HCT116 (cell line): ENCODE measurements around the gene LTB. TPM values are rescaled to one million over a fixed set of nuclear protein-coding genes. Genes with fewer than 3 reads are reported as not detected.

ENCODE experiments used
- ATAC-seq: fragments of 200-7000 bp; cut with Tn5 transposase; 2 replicates; pipeline ENCODE4 v1.9.1; 2020; ENCODE audit warnings: mild to moderate bottlenecking, moderate library complexity
- BruUV-seq: library from RNA; stranded (reverse); fragments of 400-500 nt; replicated peaks from 2 replicates; lab custom pipeline; 2021; lab: Mats Ljungman, UMichigan
- CTCF ChIA-PET: fragments of 300-600 bp; sonication (Branson Sonifier 250); formaldehyde crosslinking; loops from one replicate; lab custom pipeline; 2021; ENCODE audit warnings: antibody characterized with exemption; lab: Charles Lee
- POLR2A ChIA-PET: fragments of 300-600, 350-600 bp; sonication (Branson Sonifier 250); formaldehyde crosslinking; loops from one replicate; lab custom pipeline; 2021; ENCODE audit warnings: antibody characterized with exemption; lab: Charles Lee
- RAD21 ChIA-PET, 2 experiments: fragments of 300-600 bp; sonication (Branson Sonifier 250); formaldehyde crosslinking; loops; one replicate each; lab custom pipeline; 2023; ENCODE audit warnings: low total read pairs in 2 of 2; ENCODE audit not compliant: uncharacterized antibody in 2 of 2, unreplicated experiment in 2 of 2, low non-redundant PET in 1 of 2; lab: Charles Lee
- DNase-seq: peaks from one replicate; pipeline ENCODE4 v3.0.0-alpha.2; 2010; ENCODE audit warnings: low read depth, low spot score
- H2AFZ ChIP-seq: fragments of 200-600 bp; shearing (Covaris generic), sonication (generic); 2 replicates; pipeline ENCODE4 v1.6.1; 2017; ENCODE audit warnings: low read depth, mixed run types, mixed read lengths, antibody characterized with exemption, low read length; ENCODE audit not compliant: poor library complexity, severe bottlenecking
- H3K27ac ChIP-seq: 2 replicates; pipeline ENCODE4 v1.5.1; 2012; ENCODE audit warnings: low read depth, low read length
- H3K27me3 ChIP-seq: fragments of 200-600 bp; sonication (generic); 2 replicates; pipeline ENCODE4 v1.6.1; 2016; ENCODE audit warnings: mixed run types, low read length, mixed read lengths; ENCODE audit not compliant: insufficient read depth
- H3K36me3 ChIP-seq, 2 experiments: fragments of 200-500 bp in 1 of 2; fragments of 200-600 bp in 1 of 2; sonication (Bioruptor generic) in 1 of 2; sonication (generic) in 1 of 2; 2 replicates each; pipeline versions ENCODE4 v1.5.1 to v1.6.1; 2014 to 2016; ENCODE audit warnings: low read length in 2 of 2, inconsistent platforms in 1 of 2, mixed read lengths in 1 of 2, mixed run types in 1 of 2; ENCODE audit not compliant: insufficient read depth in 2 of 2, control insufficient read depth in 1 of 2
- H3K4me1 ChIP-seq, 2 experiments: fragments of 200-600 bp in 1 of 2; sonication (generic) in 1 of 2; 2 replicates each; pipeline versions ENCODE4 v1.5.1 to v1.6.1; 2012 to 2017; ENCODE audit warnings: low read length in 2 of 2, inconsistent platforms in 1 of 2, mild to moderate bottlenecking in 1 of 2, mixed read lengths in 1 of 2, mixed run types in 1 of 2, moderate library complexity in 1 of 2; ENCODE audit not compliant: insufficient read depth in 2 of 2, control insufficient read depth in 1 of 2
- H3K4me2 ChIP-seq: fragments of 200-600 bp; sonication (generic); 2 replicates; pipeline ENCODE4 v1.6.1; 2017; ENCODE audit warnings: mixed run types, low read length, mixed read lengths
- H3K4me3 ChIP-seq, 2 experiments: fragments of 200-600 bp in 1 of 2; sonication (generic) in 1 of 2; replicated peaks in 1 of 2; 2 replicates each; pipeline ENCODE4 v1.5.1; 2011 to 2016; ENCODE audit warnings: low read length in 2 of 2, control low read depth in 1 of 2, low read depth in 1 of 2, mild to moderate bottlenecking in 1 of 2, mixed read lengths in 1 of 2, mixed run types in 1 of 2
- H3K79me2 ChIP-seq: fragments of 200-600 bp; sonication (generic); 2 replicates; pipeline ENCODE4 v1.6.1; 2017; ENCODE audit warnings: mild to moderate bottlenecking, mixed run types, low read length, moderate library complexity, mixed read lengths; ENCODE audit not compliant: insufficient read depth
- H3K9ac ChIP-seq: fragments of 200-600 bp; sonication (generic); 2 replicates; pipeline ENCODE4 v1.6.1; 2016; ENCODE audit warnings: low read length, mixed read lengths
- H3K9me2 ChIP-seq: fragments of 200-600 bp; sonication (generic), shearing (Covaris generic); 2 replicates; pipeline ENCODE4 v1.6.1; 2017; ENCODE audit warnings: mixed run types, mild to moderate bottlenecking, moderate library complexity; ENCODE audit not compliant: insufficient read depth
- H3K9me3 ChIP-seq, 2 experiments: fragments of 200-500 bp in 1 of 2; fragments of 200-600 bp in 1 of 2; sonication (Bioruptor generic) in 1 of 2; sonication (generic) in 1 of 2; 2 replicates each; pipeline ENCODE4 v1.6.1; 2014 to 2017; ENCODE audit warnings: low read length in 2 of 2, mixed read lengths in 2 of 2, inconsistent platforms in 1 of 2, low read depth in 1 of 2, mild to moderate bottlenecking in 1 of 2, mixed run types in 1 of 2, moderate library complexity in 1 of 2; ENCODE audit not compliant: control insufficient read depth in 1 of 2, insufficient read depth in 1 of 2
- H4K20me1 ChIP-seq: fragments of 200-600 bp; sonication (generic), shearing (Covaris generic); 2 replicates; pipeline ENCODE4 v1.6.1; 2017; ENCODE audit warnings: mixed run types, mild to moderate bottlenecking, moderate library complexity; ENCODE audit not compliant: insufficient read depth
- CTCF ChIP-seq, 3 experiments: fragments of 200-600 bp in 1 of 3; sonication (generic) in 1 of 3; IDR thresholded peaks in 2 of 3; conservative IDR thresholded peaks in 1 of 3; 2 replicates each; pipeline ENCODE4 v1.5.1; 2012 to 2017; ENCODE audit warnings: low read depth in 2 of 3, low read length in 2 of 3, antibody characterized with exemption in 1 of 3, borderline replicate concordance in 1 of 3, control low read depth in 1 of 3, mild to moderate bottlenecking in 1 of 3, mixed read lengths in 1 of 3, mixed run types in 1 of 3, moderate library complexity in 1 of 3; ENCODE audit not compliant: insufficient read depth in 1 of 3
- ELF1 ChIP-seq: IDR thresholded peaks from 2 replicates; pipeline ENCODE4 v1.6.1; 2012; ENCODE audit warnings: low read depth, borderline replicate concordance
- EZH2phosphoT487 ChIP-seq: fragments of 200-600 bp; IDR thresholded peaks from 2 replicates; pipeline ENCODE4 v1.6.1; 2018; ENCODE audit warnings: antibody characterized with exemption, borderline replicate concordance
- POLR2A ChIP-seq: IDR thresholded peaks from 2 replicates; pipeline ENCODE4 v1.7.0; 2011; ENCODE audit warnings: borderline replicate concordance; ENCODE audit not compliant: insufficient read depth, insufficient read length; ENCODE audit errors: extremely low read depth
- POLR2AphosphoS5 ChIP-seq: IDR thresholded peaks from 2 replicates; pipeline ENCODE4 v1.6.1; 2011; ENCODE audit warnings: mild to moderate bottlenecking, low read depth, low read length, moderate library complexity
- YY1 ChIP-seq: IDR thresholded peaks from 2 replicates; pipeline ENCODE4 v1.6.1; 2011; ENCODE audit warnings: low read length, low read depth, moderate library complexity, mild to moderate bottlenecking; ENCODE audit not compliant: insufficient replicate concordance; ENCODE audit errors: extremely low read depth
- ZFX ChIP-seq: fragments of 450-650 bp; IDR thresholded peaks from 2 replicates; pipeline ENCODE4 v1.6.1; 2017
- intact Hi-C: fragments of 100-400 bp; cut with micrococcal nuclease; formaldehyde crosslinking; loops from 2 replicates; pipeline ENCODE4 v1.10.0; 2022
- total RNA-seq: library from RNA; stranded (reverse); gene quantifications from one replicate; pipeline ENCODE4 v1.2.1, GENCODE V29; 2021; ENCODE audit not compliant: unreplicated experiment

LTB gene
- total RNA-seq, 1 experiment from 2014 or later = 0.64 TPM

GRCh38 chr6:31546958-31547726, 35.1 kb downstream of the LTB start, which contains the start of gene NFKBIL1:
TSS of gene NFKBIL1 (plus strand) at chr6:31547608. CDS start at chr6:31547695, 87 bp downstream.
- H3K79me2 ChIP-seq = peaks cover 23% of the 10 kb centered on the region
- peak within 1 kb of the TSS; percentile 50 for H3K27ac ChIP-seq
- peak within 1 kb of the TSS; percentile 87 for H3K4me2 ChIP-seq
- H4K20me1 ChIP-seq = no peaks in the 10 kb centered on the region
- peaks cover 19 to 30% of the 10 kb centered on the region in 2 experiments for H3K4me1 ChIP-seq
- H3K9me2 ChIP-seq = no peaks in the 10 kb centered on the region
- BruUV-seq = no TSS peak
- ChIA-PET CTCF (interaction anchor here (0.6 to 5.0 kb wide), 5 partner anchors 41 to 405 kb away, joined by 3 to 78 read pairs (median 5); partner anchors contain the start of gene C6orf47), POLR2A (interaction anchor here (0.6 to 2.6 kb wide), 9 partner anchors 35 to 284 kb away, joined by 3 to 9 read pairs (median 4); partner anchors contain the start of genes GPANK1 and LTB), RAD21 (interaction anchor here (0.5 to 2.1 kb wide), 5 partner anchors 37 to 117 kb away, joined by 3 to 11 read pairs (median 3); partner anchors contain the start of gene GPANK1 (in 1 of the 2))
- peak within 1 kb of the TSS; percentile 86 for H3K9ac ChIP-seq
- peak within 1 kb of the TSS; percentile 51 to 67 for H3K4me3 ChIP-seq
- DNase-seq = peak; percentile 97
- TF ChIP-seq ZFX (peak; percentile 69), YY1 (peak; percentile 70), ELF1 (no peak), EZH2phosphoT487 (no peak), POLR2AphosphoS5 (peak; percentile 84), CTCF (IDR thresholded peaks at IDR 0.05 in 2 of 3, conservative IDR thresholded peaks at IDR 0.05 in 1 of 3; ENCODE audit: borderline replicate concordance in 1 of 3, insufficient read depth in 1 of 3, low read depth in 2 of 3, low read length in 2 of 3) (no peak), POLR2A (peak; percentile 37)
- peaks cover 4 to 13% of the 10 kb centered on the region in 2 experiments; a peak in 2 of 4 replicates for H3K36me3 ChIP-seq
- no peaks in the 10 kb centered on the region for H3K27me3 ChIP-seq
- ATAC-seq = peak; percentile 78
- H2AFZ ChIP-seq = no peak within 1 kb of the TSS
- no peaks in the 10 kb centered on the region for H3K9me3 ChIP-seq
- intact Hi-C loops = loop anchor here (1.0 to 10.0 kb wide), 7 partner anchors 51 to 288 kb away; partner anchors contain the start of genes BAG6, GPANK1 and PRRC2A
